ENCODE measurements around the gene RBM43.

DNA sequence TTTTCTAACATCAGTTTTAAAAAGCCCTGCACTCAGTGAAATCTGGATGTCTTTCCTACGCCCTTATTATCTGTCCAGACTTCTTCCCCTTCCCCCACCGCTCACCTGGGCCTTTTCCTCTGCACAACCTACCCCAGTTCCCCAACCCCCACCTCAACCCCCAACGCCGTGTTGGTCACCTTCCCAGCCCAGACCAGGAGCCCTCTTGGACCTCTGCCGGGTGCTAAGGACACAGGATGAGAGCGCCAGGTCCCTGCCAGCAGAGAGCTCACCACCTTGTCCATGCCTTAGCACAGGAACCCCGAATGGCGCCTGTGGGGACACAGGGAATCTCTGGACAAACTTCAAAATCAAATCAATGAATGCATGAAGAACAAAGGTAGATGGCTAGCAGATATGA is 966 bp upstream of the RBM43 start:
- TF ChIP-seq CTCF (IDR thresholded peaks at IDR 0.05; ENCODE audit: low read depth, low read length, missing input control) = no peak
- no peak for TF ChIP-seq REST (IDR thresholded peaks at IDR 0.05)
- TF ChIP-seq, protein P1, sequence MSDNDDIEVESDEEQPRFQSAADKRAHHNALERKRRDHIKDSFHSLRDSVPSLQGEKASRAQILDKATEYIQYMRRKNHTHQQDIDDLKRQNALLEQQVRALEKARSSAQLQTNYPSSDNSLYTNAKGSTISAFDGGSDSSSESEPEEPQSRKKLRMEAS (IDR thresholded peaks at IDR 0.05) = no peak
- no peak for TF ChIP-seq JUND (IDR thresholded peaks at IDR 0.05)
- TF ChIP-seq, protein P2, sequence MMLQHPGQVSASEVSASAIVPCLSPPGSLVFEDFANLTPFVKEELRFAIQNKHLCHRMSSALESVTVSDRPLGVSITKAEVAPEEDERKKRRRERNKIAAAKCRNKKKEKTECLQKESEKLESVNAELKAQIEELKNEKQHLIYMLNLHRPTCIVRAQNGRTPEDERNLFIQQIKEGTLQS (IDR thresholded peaks at IDR 0.05) = no peak
- TF ChIP-seq RAD21 (IDR thresholded peaks at IDR 0.05) = no peak
- TF ChIP-seq SP1 (IDR thresholded peaks at IDR 0.05) = no peak

Data from liver (tissue), 3 donors.